GM12801 (cell line): ENCODE data around the gene INAVA.

Experiments used
- CTCF ChIP-seq: IDR thresholded peaks from one replicate; pipeline ENCODE4 v1.5.1; 2011; ENCODE audit warnings: control low read depth; ENCODE audit not compliant: insufficient read length; ENCODE audit errors: extremely low read depth

Gene INAVA

GRCh38 chr1:200929530-200930278 lies 35.0 kb downstream of the INAVA start:
- no peak for TF ChIP-seq CTCF

GRCh38 chr1:200931776-200932175 lies 37.1 kb downstream of the INAVA start:
- no peak for TF ChIP-seq CTCF

- TF ChIP-seq CTCF, result no peak
Measured at GRCh38 chr1:200934676-200935245, 40.1 kb downstream of the INAVA start.

GRCh38 chr1:200938955-200939354 lies 44.3 kb downstream of the INAVA start:
- TF ChIP-seq CTCF, result no peak

- TF ChIP-seq CTCF, result no peak
Measured at GRCh38 chr1:200945111-200945510, 50.4 kb downstream of the INAVA start.

- no peak for TF ChIP-seq CTCF
Measured at GRCh38 chr1:200947059-200947566, 52.4 kb downstream of the INAVA start.

GRCh38 chr1:200949626-200950025 lies 54.9 kb downstream of the INAVA start:
- TF ChIP-seq CTCF, result no peak
